SH-SY5Y (cell line): ENCODE measurements around the gene DTX2.

ENCODE experiments used
- GATA2 ChIP-seq: IDR thresholded peaks from 2 replicates; pipeline ENCODE4 v1.6.1; 2011; ENCODE audit warnings: mild to moderate bottlenecking, low read depth, low read length
- GATA3 ChIP-seq: IDR thresholded peaks from 2 replicates; pipeline ENCODE4 v1.6.1; 2011; ENCODE audit warnings: low read depth, mild to moderate bottlenecking, low read length, moderate library complexity

DNA sequence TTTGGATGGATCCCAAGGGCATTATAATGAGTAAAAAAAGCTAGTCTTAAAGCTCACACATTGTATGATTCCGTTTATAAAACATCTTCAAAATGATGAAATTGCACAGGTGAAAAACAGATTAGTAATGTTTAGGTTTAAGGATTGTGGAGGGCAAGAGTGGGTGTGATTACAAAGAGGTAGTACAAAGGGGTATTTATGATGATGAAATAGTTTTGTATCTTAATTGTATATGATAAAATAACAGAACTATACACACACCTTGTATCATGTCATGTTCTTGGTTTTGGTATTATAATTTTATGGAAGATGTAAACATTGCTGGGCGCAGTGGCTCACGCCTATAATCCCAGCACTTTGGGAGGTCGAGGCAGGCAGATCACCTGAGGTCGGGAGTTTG, 49.3 kb upstream of the DTX2 start:
- TF ChIP-seq GATA3 (no peak), GATA2 (no peak)
